GM12891 (cell line): ENCODE results near the gene CDCP1.

Experiments
- POLR2A ChIP-seq: IDR thresholded peaks from 2 replicates; pipeline ENCODE4 v1.6.1; 2011; ENCODE audit warnings: low read depth, low read length, control low read depth
- POLR2AphosphoS5 ChIP-seq: IDR thresholded peaks from 2 replicates; pipeline ENCODE4 v1.6.1; 2011; ENCODE audit warnings: low read depth, low read length, control low read depth
- SPI1 ChIP-seq: IDR thresholded peaks from 2 replicates; pipeline ENCODE4 v1.6.1; 2011; ENCODE audit warnings: low read depth, low read length, control low read depth

DNA sequence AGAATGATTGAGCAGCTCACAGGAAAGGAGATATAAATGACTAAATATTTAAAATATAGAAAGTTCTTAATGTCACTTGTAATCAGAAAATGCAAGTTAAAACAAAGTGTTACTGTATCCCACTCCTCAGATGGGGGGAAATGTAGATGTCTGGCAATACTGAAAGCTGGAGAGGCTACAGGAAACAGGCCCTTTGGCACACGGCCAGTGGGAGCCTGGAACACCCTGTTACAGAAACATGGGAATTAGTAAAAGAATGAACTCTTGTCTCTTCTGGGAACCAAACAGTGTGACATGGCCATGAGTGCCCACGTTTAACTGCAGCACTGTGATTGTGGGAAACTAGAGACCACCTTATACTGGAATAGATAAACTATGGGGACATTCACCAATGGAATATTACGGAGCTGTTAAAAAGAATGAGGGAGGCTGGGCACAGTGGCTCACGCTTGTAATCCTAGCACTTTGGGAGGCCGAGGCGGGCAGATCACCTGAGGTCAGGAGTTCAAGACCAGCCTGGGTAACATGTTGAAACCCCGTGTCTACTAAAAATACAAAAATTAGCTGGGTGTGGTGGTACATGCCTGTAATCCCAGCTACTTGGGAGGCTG lies 50.2 kb downstream of the CDCP1 start:
- TF ChIP-seq POLR2AphosphoS5 (no peak), SPI1 (no peak), POLR2A (no peak)
